Glutamatergic neuron (in vitro differentiated cells): ENCODE results near the gene BACH1. TPM values are rescaled to one million over a fixed set of nuclear protein-coding genes. Genes with fewer than 3 reads are reported as not detected.

Experiments used
- DNase-seq: peaks from one replicate; pipeline ENCODE4 v3.0.0; 2022
- H3K27ac Mint-ChIP-seq: one replicate; pipeline ENCODE4 v1.8.0; 2020; ENCODE audit warnings: mild to moderate bottlenecking, mixed read lengths, inconsistent platforms; ENCODE audit not compliant: unreplicated experiment
- H3K27me3 Mint-ChIP-seq: one replicate; pipeline ENCODE4 v1.8.0; 2020; ENCODE audit warnings: mild to moderate bottlenecking, moderate library complexity, mixed read lengths, inconsistent platforms; ENCODE audit not compliant: unreplicated experiment
- H3K36me3 Mint-ChIP-seq: one replicate; pipeline ENCODE4 v1.8.0; 2020; ENCODE audit warnings: mild to moderate bottlenecking, mixed read lengths, inconsistent platforms; ENCODE audit not compliant: unreplicated experiment
- H3K4me1 Mint-ChIP-seq: one replicate; pipeline ENCODE4 v1.8.0; 2020; ENCODE audit warnings: mild to moderate bottlenecking, low read depth, mixed read lengths, inconsistent platforms; ENCODE audit not compliant: unreplicated experiment
- H3K4me3 Mint-ChIP-seq: one replicate; pipeline ENCODE4 v1.8.0; 2020; ENCODE audit warnings: mild to moderate bottlenecking, mixed read lengths, inconsistent platforms; ENCODE audit not compliant: unreplicated experiment
- H3K9me3 Mint-ChIP-seq: one replicate; pipeline ENCODE4 v1.8.0; 2020; ENCODE audit warnings: mild to moderate bottlenecking, moderate library complexity, mixed read lengths, inconsistent platforms; ENCODE audit not compliant: unreplicated experiment
- total RNA-seq: library from RNA; stranded (reverse); fragmentation: NEBNext Ultra II Directional; extraction: Animal tissue kit (Norgen Biotek cat#: 25700); gene quantifications from one replicate; pipeline ENCODE4 v1.2.1, GENCODE V29; 2021; ENCODE audit not compliant: unreplicated experiment
- TF ChIP-seq, protein P1 (sequence below): fragments of 200-600 bp; sonication (generic); IDR thresholded peaks from one replicate; pipeline ENCODE4 v1.5.0; 2021; ENCODE audit not compliant: partially characterized antibody, unreplicated experiment

The BACH1 gene
- total RNA-seq, 1 donor from 2014 or later = 78.8 TPM

DNA sequence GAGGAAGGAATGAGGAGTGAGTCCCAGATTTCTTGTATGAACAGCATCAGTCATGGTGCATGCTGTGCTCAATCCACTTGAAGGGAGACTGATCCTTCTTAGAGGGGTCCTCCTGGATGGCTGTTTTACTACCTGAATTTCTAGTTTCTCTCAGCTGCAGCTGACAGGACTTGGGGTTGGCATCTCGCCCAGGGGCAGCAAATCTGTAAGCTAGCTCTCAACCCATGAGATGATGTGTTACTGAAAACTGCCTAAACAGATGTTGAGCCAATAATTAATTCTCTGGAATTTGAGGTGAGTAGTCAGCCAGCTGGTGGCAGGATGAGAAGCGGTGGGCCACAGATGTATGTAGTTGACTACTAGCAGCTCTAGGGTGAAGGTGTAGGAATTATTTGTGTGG is 19.6 kb downstream of the BACH1 start:
- peaks cover 9% of the 10 kb centered on the region for H3K4me1 Mint-ChIP-seq
- no peak overlapping the region for H3K4me3 Mint-ChIP-seq
- no peaks in the 10 kb centered on the region for H3K9me3 Mint-ChIP-seq
- no peak overlapping the region for H3K27ac Mint-ChIP-seq
- TF ChIP-seq, protein P1, sequence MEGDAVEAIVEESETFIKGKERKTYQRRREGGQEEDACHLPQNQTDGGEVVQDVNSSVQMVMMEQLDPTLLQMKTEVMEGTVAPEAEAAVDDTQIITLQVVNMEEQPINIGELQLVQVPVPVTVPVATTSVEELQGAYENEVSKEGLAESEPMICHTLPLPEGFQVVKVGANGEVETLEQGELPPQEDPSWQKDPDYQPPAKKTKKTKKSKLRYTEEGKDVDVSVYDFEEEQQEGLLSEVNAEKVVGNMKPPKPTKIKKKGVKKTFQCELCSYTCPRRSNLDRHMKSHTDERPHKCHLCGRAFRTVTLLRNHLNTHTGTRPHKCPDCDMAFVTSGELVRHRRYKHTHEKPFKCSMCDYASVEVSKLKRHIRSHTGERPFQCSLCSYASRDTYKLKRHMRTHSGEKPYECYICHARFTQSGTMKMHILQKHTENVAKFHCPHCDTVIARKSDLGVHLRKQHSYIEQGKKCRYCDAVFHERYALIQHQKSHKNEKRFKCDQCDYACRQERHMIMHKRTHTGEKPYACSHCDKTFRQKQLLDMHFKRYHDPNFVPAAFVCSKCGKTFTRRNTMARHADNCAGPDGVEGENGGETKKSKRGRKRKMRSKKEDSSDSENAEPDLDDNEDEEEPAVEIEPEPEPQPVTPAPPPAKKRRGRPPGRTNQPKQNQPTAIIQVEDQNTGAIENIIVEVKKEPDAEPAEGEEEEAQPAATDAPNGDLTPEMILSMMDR = no peak
- peaks cover 4% of the 10 kb centered on the region for H3K36me3 Mint-ChIP-seq
- H3K27me3 Mint-ChIP-seq = no peaks in the 10 kb centered on the region
- DNase-seq = no peak

DNA sequence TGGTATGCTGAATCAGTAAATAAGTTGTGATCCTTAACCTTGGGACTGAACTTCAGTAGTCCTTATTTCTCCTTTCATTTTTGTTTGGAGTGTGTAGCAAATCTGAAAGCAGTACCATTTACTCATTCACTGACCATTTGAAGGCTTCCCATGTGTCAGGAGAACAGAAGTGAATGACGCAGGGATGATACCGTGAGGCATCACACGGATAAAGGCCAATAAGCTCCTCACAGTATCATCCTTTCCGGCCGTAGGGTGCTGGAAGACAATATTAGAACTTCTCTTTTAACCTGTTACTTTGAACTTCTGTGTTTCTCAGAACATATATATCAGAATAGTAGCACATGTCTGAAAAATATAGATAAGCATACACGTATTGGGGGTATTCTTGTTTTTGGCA is 21.3 kb downstream of the BACH1 start:
- Mint-ChIP-seq H3K27me3 (no peaks in the 10 kb centered on the region), H3K36me3 (peaks cover 4% of the 10 kb centered on the region), H3K27ac (no peak overlapping the region), H3K4me1 (peaks cover 9% of the 10 kb centered on the region), H3K4me3 (no peak overlapping the region), H3K9me3 (no peaks in the 10 kb centered on the region)
- TF ChIP-seq, protein P1 = no peak
- DNase-seq = no peak

DNA sequence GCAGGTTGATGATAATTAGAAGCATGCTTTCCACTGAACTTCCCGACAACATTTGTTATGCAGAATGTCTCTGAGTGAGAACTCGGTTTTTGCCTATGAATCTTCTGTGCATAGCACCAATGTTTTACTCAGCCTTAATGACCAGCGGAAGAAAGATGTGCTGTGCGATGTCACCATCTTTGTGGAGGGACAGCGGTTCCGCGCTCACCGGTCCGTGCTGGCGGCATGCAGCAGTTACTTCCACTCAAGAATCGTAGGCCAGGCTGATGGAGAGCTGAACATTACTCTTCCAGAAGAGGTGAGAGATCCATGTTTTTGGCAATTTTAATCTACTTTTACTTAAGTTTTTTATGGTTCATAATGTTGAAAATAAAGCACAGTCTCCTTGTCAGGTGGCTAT is 22.5 kb downstream of the BACH1 start:
- Mint-ChIP-seq H3K27ac (no peak overlapping the region), H3K36me3 (peaks cover 4% of the 10 kb centered on the region), H3K4me3 (no peak overlapping the region), H3K9me3 (no peaks in the 10 kb centered on the region), H3K4me1 (peaks cover 9% of the 10 kb centered on the region), H3K27me3 (no peaks in the 10 kb centered on the region)
- DNase-seq = no peak
- TF ChIP-seq, protein P1 = no peak

DNA sequence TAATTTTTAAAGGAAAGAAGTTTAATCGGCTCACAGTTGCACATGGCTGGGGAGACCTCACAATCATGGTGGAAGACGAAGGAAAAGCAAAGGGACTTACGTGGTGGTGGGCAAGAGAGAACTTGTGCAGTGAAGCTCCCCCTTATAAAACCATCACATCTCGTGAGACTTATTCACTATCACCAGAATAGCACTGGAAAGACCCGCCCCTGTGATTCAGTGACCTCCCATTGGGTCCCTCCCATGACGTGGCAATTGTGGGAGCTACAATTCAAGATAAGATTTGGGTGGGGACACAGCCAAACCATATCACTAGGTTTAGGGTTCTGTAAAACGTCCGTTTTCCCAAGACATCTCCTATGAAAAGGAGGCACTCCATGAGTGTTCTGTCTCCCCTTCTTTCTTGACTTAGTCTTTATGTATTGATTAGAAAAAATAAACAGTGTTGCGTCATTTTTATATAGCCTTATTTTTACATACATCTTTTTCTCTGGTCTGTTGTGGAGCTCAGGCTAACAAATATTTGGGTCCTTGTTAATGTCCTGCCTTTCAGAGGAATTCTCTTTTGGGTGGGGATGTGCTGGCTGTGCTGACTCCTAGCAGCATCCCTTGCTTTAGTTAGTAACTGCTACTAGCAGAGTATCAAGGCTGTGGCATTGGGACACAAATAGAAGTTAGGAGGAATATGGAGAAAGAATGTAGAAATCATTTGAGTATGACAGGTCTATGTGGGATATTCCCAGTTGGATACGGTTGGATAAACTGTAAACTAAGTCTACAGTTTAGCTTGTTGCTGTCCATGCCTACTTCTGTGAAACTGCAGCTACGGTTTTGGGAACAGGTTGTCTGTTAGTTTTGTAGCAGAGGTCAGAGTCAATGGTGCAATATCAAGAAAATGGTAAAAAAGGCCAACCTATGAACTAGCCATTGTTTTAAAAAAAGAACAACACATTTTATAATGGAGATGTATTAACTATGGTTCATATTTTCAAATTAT is 23.5 kb downstream of the BACH1 start:
- no peaks in the 10 kb centered on the region for H3K27me3 Mint-ChIP-seq
- peaks cover 9% of the 10 kb centered on the region for H3K4me1 Mint-ChIP-seq
- TF ChIP-seq, protein P1 = no peak
- H3K27ac Mint-ChIP-seq = no peak overlapping the region
- DNase-seq = no peak
- H3K9me3 Mint-ChIP-seq = no peaks in the 10 kb centered on the region
- peaks cover 4% of the 10 kb centered on the region for H3K36me3 Mint-ChIP-seq
- no peak overlapping the region for H3K4me3 Mint-ChIP-seq

- Mint-ChIP-seq H3K27ac (no peak overlapping the region), H3K4me3 (no peak overlapping the region), H3K9me3 (no peaks in the 10 kb centered on the region), H3K4me1 (peaks cover 9% of the 10 kb centered on the region), H3K36me3 (peaks cover 4% of the 10 kb centered on the region), H3K27me3 (no peaks in the 10 kb centered on the region)
- no peak for DNase-seq
- TF ChIP-seq, protein P1 = no peak
Measured at GRCh38 chr21:29323189-29323588, 24.5 kb downstream of the BACH1 start.
